HG03060 (cell line): ENCODE measurements around the gene TTC9.

Experiments
- ATAC-seq: cut with Tn5 transposase; IDR thresholded peaks from one replicate; pipeline ENCODE4 v1.9.1; 2021; ENCODE audit warnings: low read depth, moderate number of reproducible peaks; ENCODE audit not compliant: unreplicated experiment

The TTC9 gene

DNA sequence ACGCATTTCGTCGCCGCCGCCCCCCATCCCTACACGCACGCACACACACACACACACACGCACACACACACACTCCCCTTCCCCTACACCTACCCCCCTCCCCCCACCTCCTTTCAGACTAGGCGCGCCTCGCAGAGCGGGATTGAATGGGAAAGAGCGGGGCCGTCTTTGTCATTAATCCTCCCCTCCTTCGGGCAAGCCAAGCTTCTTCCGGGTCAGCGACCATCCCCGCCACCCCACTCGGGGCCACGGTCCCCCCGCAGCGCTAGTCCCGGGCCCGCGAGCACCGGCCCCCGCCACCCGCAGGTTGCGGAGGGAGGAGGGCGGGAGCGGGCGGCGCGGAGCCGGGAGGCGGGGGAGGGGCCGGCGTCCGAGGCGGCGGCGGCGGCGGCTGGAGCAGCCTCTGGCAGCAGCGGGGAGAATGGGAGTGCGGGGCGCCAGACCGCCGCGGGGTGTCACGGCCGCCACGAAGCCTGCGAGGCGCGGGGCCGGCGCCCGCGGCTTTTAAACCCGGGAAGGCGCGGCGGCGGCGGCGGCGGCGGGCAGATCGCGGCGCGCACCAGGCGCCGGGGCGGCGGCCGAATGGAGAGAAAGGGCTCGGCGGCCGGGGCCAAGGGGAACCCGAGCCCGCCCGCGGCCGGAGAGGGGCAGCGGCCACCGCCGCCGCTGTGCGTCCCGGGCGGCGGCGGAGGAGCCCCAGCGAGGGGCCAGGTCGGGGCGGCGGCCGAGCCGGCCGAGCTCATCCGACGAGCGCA, at the start of gene TTC9:
Gene TTC9 (plus strand): TSS at position 369 of the 755 bp plus-strand sequence. CDS start 214 bp downstream, at position 583.
- ATAC-seq, result no peak

- ATAC-seq, result no peak
Measured at GRCh38 chr14:70594461-70594860, 47.3 kb upstream of the TTC9 start.

- ATAC-seq, result no peak
Measured at GRCh38 chr14:70595443-70596185, 46.1 kb upstream of the TTC9 start.

- no peak for ATAC-seq
Measured at GRCh38 chr14:70597731-70598130, 44.0 kb upstream of the TTC9 start.

- no peak for ATAC-seq
Measured at GRCh38 chr14:70599345-70599744, 42.4 kb upstream of the TTC9 start.

GRCh38 chr14:70600382-70601157, 41.1 kb upstream of the TTC9 start, which contains the start of gene MED6:
Gene MED6 (minus strand): TSS chr14:70600655. CDS start chr14:70600637, 18 bp downstream.
- no peak for ATAC-seq

GRCh38 chr14:70601162-70601561, 40.6 kb upstream of the TTC9 start:
- no peak for ATAC-seq

DNA sequence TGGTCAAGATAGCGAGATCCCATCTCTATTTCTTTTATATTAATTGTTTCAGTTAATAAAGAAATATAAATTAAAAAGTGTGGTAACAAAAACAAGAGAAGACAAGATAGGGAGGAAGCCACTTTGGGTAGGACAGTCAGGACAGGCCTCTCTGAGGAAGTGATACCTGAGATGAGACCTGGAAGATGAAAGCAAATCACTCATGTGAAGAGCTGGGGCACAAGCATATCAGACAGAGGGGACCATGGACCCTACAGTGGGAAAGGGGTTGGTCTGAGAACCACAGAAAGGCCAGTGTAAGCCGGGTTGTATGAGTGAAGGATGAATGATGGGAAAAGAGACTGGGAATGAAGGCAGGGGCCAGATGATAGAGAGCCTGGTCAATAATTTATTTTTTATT, 39.5 kb upstream of the TTC9 start:
- ATAC-seq, result no peak

DNA sequence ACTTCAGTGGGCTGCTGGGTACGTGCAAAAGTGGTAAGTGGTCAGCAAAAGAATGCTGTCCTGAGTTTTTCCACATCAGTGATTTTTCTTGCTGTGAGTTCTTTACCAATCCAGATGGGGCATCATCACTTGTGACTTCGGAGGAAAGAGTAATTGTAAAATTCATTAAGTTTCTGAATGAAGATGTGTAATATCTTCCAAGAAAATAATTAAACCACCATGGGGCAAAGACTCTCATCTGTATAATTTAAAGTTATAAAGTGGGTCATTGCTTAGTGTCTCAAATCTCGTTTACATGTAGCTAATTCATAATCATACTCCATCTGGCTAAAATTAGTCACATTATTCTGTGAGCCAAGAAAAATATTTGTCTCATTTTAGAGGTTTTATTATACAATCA, 30.5 kb upstream of the TTC9 start:
- no peak for ATAC-seq

- no peak for ATAC-seq
Measured at GRCh38 chr14:70616646-70617045, 25.1 kb upstream of the TTC9 start.

DNA sequence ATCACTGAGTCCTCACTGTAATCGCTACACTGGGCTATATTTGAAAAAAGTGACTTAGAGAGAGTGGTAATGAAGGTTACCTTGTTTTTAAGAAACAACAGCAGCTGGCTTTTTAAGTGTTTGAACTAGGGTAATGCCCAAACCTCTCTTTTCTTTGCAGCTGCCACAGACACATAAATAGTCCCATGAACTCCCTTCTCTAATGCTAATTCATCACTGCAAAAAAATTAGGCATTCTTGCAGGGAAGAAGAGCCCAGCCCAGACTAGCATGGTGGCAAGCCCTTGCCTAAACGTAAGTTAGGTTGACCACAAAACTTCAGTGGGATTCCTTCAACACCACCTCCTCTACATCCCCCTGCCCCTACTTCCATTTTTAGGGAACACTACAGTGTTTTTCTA, 23.4 kb upstream of the TTC9 start:
- no peak for ATAC-seq

DNA sequence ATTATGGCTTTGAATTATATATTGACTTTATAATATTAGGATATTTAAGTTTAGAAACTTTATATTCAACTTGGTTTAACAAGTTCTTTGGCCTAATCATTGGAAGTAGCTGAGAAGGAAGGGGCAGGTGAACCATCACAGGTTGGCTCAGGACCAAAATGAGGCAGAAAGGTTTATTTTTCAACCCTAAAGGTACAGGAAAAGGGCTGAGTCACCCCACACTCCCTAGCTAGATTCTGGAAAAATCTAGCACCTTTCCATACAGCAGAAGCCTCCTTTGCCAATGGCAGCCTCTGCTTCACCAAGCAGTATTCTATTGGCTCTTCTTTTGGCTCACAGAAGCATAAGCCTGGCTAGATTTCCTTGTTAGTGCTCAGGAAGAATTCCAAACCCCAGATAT, 22.0 kb upstream of the TTC9 start:
- ATAC-seq, result no peak

DNA sequence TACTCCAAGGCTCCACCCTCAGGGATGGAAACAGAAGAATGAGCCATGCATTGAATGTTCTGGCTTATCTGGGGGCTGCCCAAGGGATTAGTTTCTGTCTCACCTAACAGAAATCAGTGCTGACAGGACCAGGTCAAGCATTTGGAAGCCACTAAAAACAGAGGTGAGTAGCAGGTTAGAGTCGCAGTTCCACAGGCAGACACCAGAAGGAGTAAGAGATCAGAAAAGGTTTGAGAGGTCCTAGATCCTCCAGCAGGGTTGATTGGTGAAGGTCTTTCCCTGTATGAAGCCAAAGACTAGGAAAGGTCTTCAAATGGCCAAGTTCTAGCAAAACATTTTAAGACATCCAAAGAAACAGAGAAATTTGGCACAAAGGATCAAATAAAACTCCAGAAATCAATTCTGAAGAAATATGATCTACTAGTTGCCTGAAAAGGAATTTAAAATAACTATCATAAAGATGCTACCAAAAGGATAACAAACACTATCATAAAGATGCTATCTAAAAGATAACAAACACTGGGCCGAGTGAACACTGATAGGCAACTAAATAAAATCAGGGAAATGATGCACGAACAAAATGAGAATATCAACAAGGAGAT, 19.5 kb upstream of the TTC9 start:
- no peak for ATAC-seq

DNA sequence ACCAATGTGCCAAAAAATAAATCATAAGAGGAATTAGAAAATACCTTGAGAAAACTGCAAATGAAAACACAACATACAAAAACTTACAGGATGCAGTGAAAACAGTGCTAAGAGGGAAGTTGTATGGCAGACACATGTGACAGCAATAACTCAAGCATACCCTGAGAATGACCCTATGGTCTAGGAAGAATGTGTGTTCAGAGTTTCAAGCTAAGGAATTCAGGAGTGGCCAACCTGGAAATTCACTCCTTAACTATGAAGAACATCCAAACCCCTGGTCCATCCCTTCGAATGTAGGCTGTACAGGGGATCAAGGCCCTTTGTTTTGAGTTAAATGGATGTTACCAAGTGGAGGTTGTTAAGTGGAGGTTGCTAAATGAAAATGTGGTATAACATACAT, 16.7 kb upstream of the TTC9 start:
- no peak for ATAC-seq

- ATAC-seq, result no peak
Measured at GRCh38 chr14:70631948-70632347, 9.8 kb upstream of the TTC9 start.

GRCh38 chr14:70635971-70636595, 5.6 kb upstream of the TTC9 start:
- ATAC-seq, result no peak

DNA sequence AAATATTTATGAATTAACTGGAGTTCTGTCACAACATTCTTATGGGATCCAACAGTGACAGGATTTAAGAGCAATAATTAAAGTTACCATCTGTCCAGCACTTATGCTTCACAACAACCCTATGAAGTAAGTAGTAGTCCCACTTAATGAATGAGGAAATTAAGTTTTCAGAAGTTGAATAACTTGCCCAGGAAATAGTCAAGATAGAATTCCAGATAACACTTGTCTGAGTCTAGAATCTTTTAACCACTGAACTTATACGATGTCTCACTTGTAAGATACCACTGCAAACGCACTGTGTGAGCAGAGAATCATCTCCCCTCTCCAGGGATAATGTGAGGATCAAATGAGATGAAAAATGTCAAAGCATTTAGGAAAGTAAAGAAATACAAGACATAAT, 3.3 kb upstream of the TTC9 start:
- no peak for ATAC-seq

GRCh38 chr14:70640938-70641547, 673 bp upstream of the TTC9 start:
- ATAC-seq, result peak; percentile 62

DNA sequence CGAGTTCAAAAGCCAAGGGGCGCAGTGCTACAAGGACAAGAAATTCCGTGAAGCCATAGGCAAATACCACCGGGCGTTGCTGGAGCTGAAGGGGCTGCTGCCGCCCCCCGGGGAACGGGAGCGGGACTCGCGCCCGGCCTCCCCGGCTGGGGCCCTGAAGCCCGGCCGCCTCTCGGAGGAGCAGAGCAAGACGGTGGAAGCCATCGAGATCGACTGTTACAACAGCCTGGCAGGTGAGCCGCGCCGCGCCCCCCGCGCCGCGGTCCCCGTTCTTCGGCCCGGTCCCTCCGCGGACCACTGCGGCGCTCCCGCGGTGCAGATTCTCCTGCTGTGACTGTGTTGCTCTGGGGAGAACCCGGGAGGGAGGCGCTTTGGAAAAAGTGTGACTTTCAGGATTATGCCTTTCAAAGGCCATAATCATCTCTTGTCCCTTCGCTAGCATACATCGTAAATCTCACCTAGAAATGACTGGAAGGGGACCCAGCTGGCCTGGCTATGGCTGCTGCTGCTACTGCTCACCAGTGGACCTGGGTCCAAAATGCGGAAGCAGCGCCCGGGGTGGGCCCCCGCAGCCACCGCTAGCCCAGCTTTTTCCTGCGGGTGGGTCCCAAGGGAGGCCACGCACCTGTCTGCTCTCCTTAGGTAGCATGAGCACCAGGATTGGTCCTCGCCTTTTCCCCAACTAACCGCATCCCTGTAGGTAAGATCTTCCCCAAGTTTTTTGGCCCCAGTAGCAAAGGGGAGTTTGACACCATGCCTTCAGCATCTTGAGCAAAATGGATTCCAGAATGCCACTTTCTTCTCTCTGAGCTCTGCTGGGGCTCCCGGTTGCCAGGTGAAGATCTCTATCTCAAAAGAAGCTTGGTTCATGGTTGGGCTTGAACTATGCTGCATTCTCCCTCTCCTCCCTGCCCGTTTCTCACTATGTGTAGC, 853 bp downstream of the TTC9 start:
- no peak for ATAC-seq
